MM.1S (cell line): ENCODE data around the gene RNASE3.

Experiments used
- EZH2 ChIP-seq: fragments of 300-600 bp; sonication (generic); optimal IDR thresholded peaks from 2 replicates; pipeline ENCODE3; 2017; ENCODE audit warnings: low read depth, mild to moderate bottlenecking, antibody characterized with exemption, low read length, mixed read lengths
- TF ChIP-seq, protein P1 (sequence below): fragments of 300-600 bp; sonication (generic); IDR thresholded peaks from 2 replicates; pipeline ENCODE4 v1.5.1; 2016; ENCODE audit warnings: antibody characterized with exemption, low read length, mixed read lengths

DNA sequence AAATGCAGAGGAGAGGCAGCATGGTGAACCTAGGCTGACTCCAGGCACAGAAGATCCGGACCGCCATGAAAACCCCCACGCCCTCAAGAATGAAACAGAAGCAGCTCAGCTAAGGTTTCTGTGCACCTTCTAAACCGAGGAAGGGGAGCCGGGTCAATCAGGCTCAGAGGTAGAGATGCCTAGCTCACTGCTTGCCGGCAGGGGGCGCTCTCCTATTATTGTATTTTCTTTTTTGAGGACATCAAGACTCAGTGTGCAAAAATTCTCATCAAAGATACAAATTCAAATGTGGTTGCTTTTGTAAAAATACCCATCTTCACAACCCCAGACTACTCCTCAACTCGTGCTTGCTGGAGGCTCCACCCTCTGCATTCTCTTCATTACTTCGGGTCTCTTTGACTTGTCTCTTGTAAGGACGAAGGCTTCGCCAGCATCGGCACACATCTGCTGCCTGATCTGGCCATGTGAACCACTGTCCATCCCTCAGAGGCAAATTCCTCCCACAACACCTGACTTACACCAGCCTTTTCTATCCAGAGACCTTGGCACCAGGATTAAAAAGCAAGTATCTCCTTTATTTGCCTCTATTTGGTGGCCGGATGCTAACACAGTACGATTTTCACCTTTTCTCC lies 33.4 kb upstream of the RNASE3 start:
- TF ChIP-seq, protein P1, sequence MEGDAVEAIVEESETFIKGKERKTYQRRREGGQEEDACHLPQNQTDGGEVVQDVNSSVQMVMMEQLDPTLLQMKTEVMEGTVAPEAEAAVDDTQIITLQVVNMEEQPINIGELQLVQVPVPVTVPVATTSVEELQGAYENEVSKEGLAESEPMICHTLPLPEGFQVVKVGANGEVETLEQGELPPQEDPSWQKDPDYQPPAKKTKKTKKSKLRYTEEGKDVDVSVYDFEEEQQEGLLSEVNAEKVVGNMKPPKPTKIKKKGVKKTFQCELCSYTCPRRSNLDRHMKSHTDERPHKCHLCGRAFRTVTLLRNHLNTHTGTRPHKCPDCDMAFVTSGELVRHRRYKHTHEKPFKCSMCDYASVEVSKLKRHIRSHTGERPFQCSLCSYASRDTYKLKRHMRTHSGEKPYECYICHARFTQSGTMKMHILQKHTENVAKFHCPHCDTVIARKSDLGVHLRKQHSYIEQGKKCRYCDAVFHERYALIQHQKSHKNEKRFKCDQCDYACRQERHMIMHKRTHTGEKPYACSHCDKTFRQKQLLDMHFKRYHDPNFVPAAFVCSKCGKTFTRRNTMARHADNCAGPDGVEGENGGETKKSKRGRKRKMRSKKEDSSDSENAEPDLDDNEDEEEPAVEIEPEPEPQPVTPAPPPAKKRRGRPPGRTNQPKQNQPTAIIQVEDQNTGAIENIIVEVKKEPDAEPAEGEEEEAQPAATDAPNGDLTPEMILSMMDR: peak; percentile 66
- no peak for TF ChIP-seq EZH2
